VCaP (cell line): ENCODE measurements around the gene MSH3.
"Not testable (repeated sequence)": the region's sequence is repeated elsewhere in the genome, so short reads cannot be mapped to it uniquely, and the experiment has no call there.

Experiments
- H3K27ac ChIP-seq: fragments of 450-650 bp; 2 replicates; pipeline ENCODE4 v1.5.1; 2017
- CTCF ChIP-seq: fragments of 450-650 bp; conservative IDR thresholded peaks from 2 replicates; pipeline ENCODE4 v1.5.1; 2017; ENCODE audit warnings: mild to moderate bottlenecking, moderate library complexity

Gene MSH3

GRCh38 chr5:80777347-80778287 is 123.2 kb downstream of the MSH3 start:
- no peak overlapping the region for H3K27ac ChIP-seq
- TF ChIP-seq CTCF: no peak

- TF ChIP-seq CTCF: no peak
- no peak overlapping the region for H3K27ac ChIP-seq
Measured at GRCh38 chr5:80780024-80780423, 125.6 kb downstream of the MSH3 start.

GRCh38 chr5:80780761-80781285 is 126.4 kb downstream of the MSH3 start:
- no peak for TF ChIP-seq CTCF
- H3K27ac ChIP-seq: no peak overlapping the region

- no peak for TF ChIP-seq CTCF
- no peak overlapping the region for H3K27ac ChIP-seq
Measured at GRCh38 chr5:80781356-80781755, 126.9 kb downstream of the MSH3 start.

GRCh38 chr5:80782626-80783025 is 128.2 kb downstream of the MSH3 start:
- H3K27ac ChIP-seq: no peak overlapping the region
- no peak for TF ChIP-seq CTCF

- H3K27ac ChIP-seq: not testable (repeated sequence)
Measured at GRCh38 chr5:80783751-80784150, 129.3 kb downstream of the MSH3 start.

GRCh38 chr5:80784451-80784850 is 130.0 kb downstream of the MSH3 start:
- TF ChIP-seq CTCF: no peak
- H3K27ac ChIP-seq: no peak overlapping the region

GRCh38 chr5:80789319-80790016 is 135.0 kb downstream of the MSH3 start:
- not testable (repeated sequence) for H3K27ac ChIP-seq
